H1 (cell line): ENCODE data around the gene TNPO3. TPM values are rescaled to one million over a fixed set of nuclear protein-coding genes. Genes with fewer than 3 reads are reported as not detected.

ENCODE experiments used
- CTCF ChIA-PET: fragments of 300-600 bp; sonication (Branson Sonifier 250); formaldehyde crosslinking; loops from one replicate; lab custom pipeline; 2021; ENCODE audit not compliant: partially characterized antibody; lab: Charles Lee
- POLR2A ChIA-PET: fragments of 300-600 bp; sonication (Branson Sonifier 250); formaldehyde crosslinking; loops from one replicate; lab custom pipeline; 2021; ENCODE audit warnings: inconsistent platforms; ENCODE audit not compliant: partially characterized antibody; lab: Charles Lee
- DNase-seq, 2 experiments: peaks; one replicate each; pipeline versions ENCODE4 v3.0.0 to v3.0.0-alpha.2; 2010 to 2022; ENCODE audit warnings: low spot score in 2 of 2, low read depth in 1 of 2, mixed read lengths in 1 of 2
- FAIRE-seq: peaks from 2 replicates; lab custom pipeline; 2011; peaks lifted over from hg19 to GRCh38; lab: Jason Lieb, UNC
- H2AFZ ChIP-seq: 2 replicates; pipeline ENCODE4 v1.8.1; 2012; ENCODE audit warnings: low read length, inconsistent platforms
- H2AK5ac ChIP-seq: 2 replicates; pipeline ENCODE4 v1.6.1; 2013; ENCODE audit warnings: low read depth, low read length
- H2BK120ac ChIP-seq: replicated peaks from 2 replicates; pipeline ENCODE3; 2013; ENCODE audit warnings: low read depth, low read length, inconsistent platforms
- H2BK12ac ChIP-seq: 2 replicates; pipeline ENCODE4 v1.6.1; 2013; ENCODE audit warnings: low read depth, low read length
- H2BK15ac ChIP-seq: 2 replicates; pipeline ENCODE4 v1.6.1; 2013; ENCODE audit warnings: low read length
- H2BK20ac ChIP-seq: 2 replicates; pipeline ENCODE4 v1.6.1; 2013; ENCODE audit warnings: low read length
- H2BK5ac ChIP-seq: 2 replicates; pipeline ENCODE4 v1.6.1; 2013; ENCODE audit warnings: low read depth, low read length
- H3K14ac ChIP-seq: 2 replicates; pipeline ENCODE4 v1.6.1; 2013; ENCODE audit warnings: inconsistent platforms; ENCODE audit not compliant: insufficient read length
- H3K18ac ChIP-seq: 2 replicates; pipeline ENCODE4 v1.6.1; 2013; ENCODE audit warnings: low read length; ENCODE audit errors: extremely low read depth
- H3K23ac ChIP-seq: 2 replicates; pipeline ENCODE4 v1.6.1; 2013; ENCODE audit warnings: inconsistent platforms; ENCODE audit not compliant: insufficient read length
- H3K23me2 ChIP-seq: 2 replicates; pipeline ENCODE4 v1.6.1; 2013; ENCODE audit warnings: low read depth, low read length
- H3K27ac ChIP-seq: 2 replicates; pipeline ENCODE4 v1.6.1; 2011; ENCODE audit warnings: low read depth, low read length, inconsistent platforms
- H3K27me3 ChIP-seq, 4 experiments: replicated peaks in 1 of 4; 1 replicate in 1 of 4; 2 replicates in 3 of 4; pipeline versions ENCODE4 v1.6.1 to v1.8.1; 2011 to 2013; ENCODE audit warnings: low read length in 3 of 4, mild to moderate bottlenecking in 3 of 4, inconsistent platforms in 2 of 4, mixed read lengths in 2 of 4, moderate library complexity in 1 of 4; ENCODE audit not compliant: control insufficient read depth in 3 of 4, insufficient read depth in 3 of 4; ENCODE audit errors: extremely low read depth in 1 of 4
- H3K36me3 ChIP-seq, 4 experiments: 2 replicates each; pipeline versions ENCODE4 v1.6.1 to v1.8.1; 2011 to 2013; ENCODE audit warnings: mild to moderate bottlenecking in 4 of 4, low read length in 3 of 4, moderate library complexity in 2 of 4, control low read depth in 1 of 4, inconsistent platforms in 1 of 4; ENCODE audit not compliant: insufficient read depth in 4 of 4, control insufficient read depth in 2 of 4
- H3K4ac ChIP-seq: replicated peaks from 2 replicates; pipeline ENCODE3; 2013; ENCODE audit warnings: low read length, low read depth, mixed read lengths, inconsistent platforms; ENCODE audit not compliant: insufficient read length
- H3K4me1 ChIP-seq, 4 experiments: replicated peaks in 1 of 4; 1 replicate in 1 of 4; 2 replicates in 3 of 4; pipeline versions ENCODE4 v1.6.1 to v1.8.1; 2011 to 2013; ENCODE audit warnings: low read length in 3 of 4, inconsistent platforms in 2 of 4, mixed read lengths in 1 of 4; ENCODE audit not compliant: insufficient read depth in 4 of 4, control insufficient read depth in 3 of 4
- H3K4me2 ChIP-seq, 2 experiments: 2 replicates each; pipeline versions ENCODE4 v1.6.1 to v1.8.1; 2011 to 2013; ENCODE audit warnings: low read depth in 2 of 2, low read length in 2 of 2, control low read depth in 1 of 2, inconsistent platforms in 1 of 2, mild to moderate bottlenecking in 1 of 2; ENCODE audit not compliant: insufficient read depth in 1 of 2
- H3K4me3 ChIP-seq, 4 experiments: fragments of 200-600, 300-600 bp in 1 of 4; sonication (generic), shearing (Covaris generic), sonication (Bioruptor Twin) in 1 of 4; 2 replicates each; pipeline versions ENCODE4 v1.5.1 to v1.8.1; 2011 to 2016; ENCODE audit warnings: low read length in 4 of 4, low read depth in 3 of 4, control low read depth in 2 of 4, inconsistent platforms in 2 of 4, mild to moderate bottlenecking in 2 of 4, mixed read lengths in 1 of 4, moderate library complexity in 1 of 4; ENCODE audit not compliant: insufficient read depth in 2 of 4; ENCODE audit errors: extremely low read depth in 1 of 4
- H3K56ac ChIP-seq: replicated peaks from 2 replicates; pipeline ENCODE3; 2013; ENCODE audit warnings: low read depth, mild to moderate bottlenecking, mixed read lengths, low read length, inconsistent platforms; ENCODE audit not compliant: insufficient read length
- H3K79me1 ChIP-seq: 2 replicates; pipeline ENCODE4 v1.6.1; 2013; ENCODE audit warnings: low read depth, low read length, control low read depth
- H3K79me2 ChIP-seq, 2 experiments: 2 replicates each; pipeline versions ENCODE4 v1.6.1 to v1.8.1; 2012 to 2013; ENCODE audit warnings: low read length in 2 of 2, mild to moderate bottlenecking in 2 of 2, inconsistent platforms in 1 of 2; ENCODE audit not compliant: insufficient read depth in 2 of 2, control insufficient read depth in 1 of 2
- H3K9ac ChIP-seq, 4 experiments: replicated peaks in 1 of 4; 1 replicate in 1 of 4; 2 replicates in 3 of 4; pipeline versions ENCODE4 v1.6.1 to v1.8.1; 2011 to 2013; ENCODE audit warnings: low read depth in 3 of 4, low read length in 3 of 4, control low read depth in 2 of 4, mild to moderate bottlenecking in 2 of 4, moderate library complexity in 2 of 4, inconsistent platforms in 1 of 4; ENCODE audit errors: extremely low read depth in 1 of 4
- H3K9me3 ChIP-seq, 2 experiments: 2 replicates each; pipeline versions ENCODE4 v1.6.1 to v1.8.1; 2012 to 2013; ENCODE audit warnings: mild to moderate bottlenecking in 2 of 2, moderate library complexity in 2 of 2, control low read depth in 1 of 2, inconsistent platforms in 1 of 2, low read depth in 1 of 2, low read length in 1 of 2, mixed read lengths in 1 of 2; ENCODE audit not compliant: insufficient read depth in 2 of 2
- H4K20me1 ChIP-seq, 2 experiments: replicated peaks in 1 of 2; 2 replicates each; pipeline versions ENCODE3 to v1.8.1; 2011 to 2013; ENCODE audit warnings: inconsistent platforms in 2 of 2, low read length in 2 of 2, mild to moderate bottlenecking in 1 of 2; ENCODE audit not compliant: insufficient read depth in 2 of 2, control insufficient read depth in 1 of 2
- H4K5ac ChIP-seq: 2 replicates; pipeline ENCODE4 v1.6.1; 2013; ENCODE audit warnings: low read length, low read depth, mixed read lengths, inconsistent platforms; ENCODE audit not compliant: insufficient read length
- H4K8ac ChIP-seq: 2 replicates; pipeline ENCODE4 v1.8.0; 2013; ENCODE audit warnings: mild to moderate bottlenecking, moderate library complexity, low read length, inconsistent platforms; ENCODE audit not compliant: insufficient read depth; ENCODE audit errors: extremely low read depth
- H4K91ac ChIP-seq: replicated peaks from 2 replicates; pipeline ENCODE3; 2013; ENCODE audit warnings: low read length, mixed read lengths, inconsistent platforms; ENCODE audit not compliant: insufficient read length
- CBX5 ChIP-seq: fragments of 300-800, 300-1000 bp; sonication (generic); IDR thresholded peaks from 2 replicates; pipeline ENCODE4 v1.7.1; 2016; ENCODE audit warnings: antibody characterized with exemption, low read length, low read depth
- EZH2 ChIP-seq: fragments of 200-600 bp; sonication (generic); IDR thresholded peaks from 2 replicates; pipeline ENCODE4 v1.7.1; 2012; ENCODE audit warnings: low read depth, mild to moderate bottlenecking, moderate library complexity, low read length, inconsistent platforms; ENCODE audit not compliant: severe bottlenecking
- RAD21 ChIP-seq, 2 experiments: IDR thresholded peaks in 1 of 2; conservative IDR thresholded peaks in 1 of 2; 2 replicates each; pipeline ENCODE4 v1.6.1; 2011; ENCODE audit warnings: low read depth in 2 of 2, low read length in 2 of 2, improper control_type of control experiment in 1 of 2, inconsistent platforms in 1 of 2, mild to moderate bottlenecking in 1 of 2, moderate library complexity in 1 of 2
- WGBS, 2 experiments: shearing (Covaris generic) in 1 of 2; methylation state at CpG; one replicate each; pipeline versions ENCODE4 v1.1.6 to v1.1.7; 2013 to 2015; ENCODE audit warnings: low lambda C conversion rate in 2 of 2, mixed read lengths in 2 of 2, inconsistent platforms in 1 of 2, low coverage in 1 of 2, missing lambda C conversion rate in 1 of 2; ENCODE audit not compliant: insufficient replicate concordance in 2 of 2, insufficient coverage in 1 of 2, insufficient read length in 1 of 2; ENCODE audit errors: extremely low coverage in 1 of 2, missing lambda C conversion rate in 1 of 2; 5-methylcytosine and 5-hydroxymethylcytosine counted together
- polyA plus RNA-seq, 7 experiments: library from polyadenylated mRNA; depleted of rRNA in 3 of 7; stranded (reverse) in 5 of 7; unstranded in 2 of 7; fragments of >200 nt in 5 of 7; fragments of 200-250 nt in 2 of 7; gene quantifications; 1 replicate in 5 of 7; 2 replicates in 1 of 7; 4 replicates in 1 of 7; pipeline versions ENCODE4 v1.2.1 to v1.2.3, GENCODE V29; 2011 to 2013; ENCODE audit warnings: missing spikeins in 2 of 7, mixed read lengths in 2 of 7
- total RNA-seq: library from RNA; stranded (reverse); fragmentation: NEBNext Ultra II Directional; extraction: Animal tissue kit (Norgen Biotek cat#: 25700); gene quantifications from 2 replicates; pipeline ENCODE4 v1.2.1, GENCODE V29; 2021
- TF ChIP-seq, protein P1 (sequence below), 3 experiments: IDR thresholded peaks; 1 replicate in 2 of 3; 2 replicates in 1 of 3; pipeline versions ENCODE4 v1.5.1 to v1.6.1; 2011; ENCODE audit warnings: low read length in 3 of 3, mild to moderate bottlenecking in 3 of 3, inconsistent platforms in 2 of 3, low read depth in 1 of 3, moderate library complexity in 1 of 3; ENCODE audit not compliant: insufficient read depth in 1 of 3; ENCODE audit errors: control extremely low read depth in 1 of 3

The TNPO3 gene
- total and polyA plus RNA-seq, 2 of the 8 experiments (the other 6 are each of a cell fraction or from before 2014, with no cell fraction given) = 67.6 to 99.2 TPM

DNA sequence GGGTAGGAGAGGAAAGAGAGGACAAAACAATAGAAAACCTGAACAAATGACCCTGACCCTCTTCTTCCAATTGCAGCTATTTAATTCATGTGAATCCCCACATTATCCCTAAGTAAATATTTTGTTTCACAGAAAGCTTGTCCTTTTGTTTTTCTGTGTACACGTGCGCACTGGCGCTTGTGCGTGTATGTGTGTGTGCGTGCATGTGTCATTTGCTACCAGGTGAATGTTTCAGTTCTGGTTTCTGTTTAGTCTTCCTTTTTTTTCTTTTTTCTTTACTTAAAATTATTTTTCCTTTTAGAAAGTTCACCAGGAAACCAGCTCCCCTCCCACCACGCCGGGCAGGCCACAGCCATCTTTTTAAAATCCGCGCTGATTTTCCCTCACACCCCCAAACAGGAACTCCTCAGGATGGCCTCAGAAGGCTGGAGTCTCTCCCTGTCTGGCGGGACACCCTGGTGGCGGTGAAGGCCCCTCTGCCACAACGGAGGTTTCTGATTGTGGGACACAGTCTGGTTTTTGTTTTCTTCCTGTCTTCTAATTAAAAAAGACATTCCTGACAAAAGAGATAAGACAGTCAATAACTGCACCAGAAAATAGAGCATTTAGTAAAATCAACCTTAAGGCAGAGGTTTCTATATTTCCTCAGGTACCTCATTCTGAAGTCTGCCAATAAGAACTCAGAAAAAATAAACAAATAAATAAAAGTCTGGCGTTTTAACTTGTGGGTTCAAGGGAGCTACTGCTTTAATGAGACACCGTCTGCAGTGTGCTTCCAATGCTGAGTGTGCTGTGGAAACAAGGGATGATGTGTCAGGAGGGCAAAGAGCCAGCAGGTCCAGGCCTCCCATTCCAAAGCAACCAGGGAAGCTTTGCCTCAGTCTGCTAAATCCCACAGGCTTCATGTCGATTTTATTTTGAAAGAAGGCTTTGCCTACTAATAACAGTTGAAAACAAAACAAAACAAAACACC, 99.8 kb downstream of the TNPO3 start:
- no peaks in the 10 kb centered on the region for H3K79me2 ChIP-seq
- no peak overlapping the region for H2BK12ac ChIP-seq
- H3K23ac ChIP-seq = no peak overlapping the region
- no peak overlapping the region for H2BK15ac ChIP-seq
- peaks cover 4 to 64% (median 24%) of the 10 kb centered on the region in 4 experiments; a peak in 7 of 8 replicates for H3K36me3 ChIP-seq
- no peak overlapping the region for H2BK20ac ChIP-seq
- peaks cover 0 to 1% of the 10 kb centered on the region in 2 experiments for H4K20me1 ChIP-seq
- H3K27me3 ChIP-seq = no peaks in the 10 kb centered on the region
- H2AK5ac ChIP-seq = no peak overlapping the region
- WGBS, 2 experiments = 72% methylated on average over 15 of the region's 15 CpGs; no CpG with 5 or more reads in 1 of the 2 experiments
- no peak overlapping the region for H3K4ac ChIP-seq
- DNase-seq (no peak), FAIRE-seq (no peak)
- H3K56ac ChIP-seq = no peak overlapping the region
- no peak overlapping the region for H2AFZ ChIP-seq
- POLR2A ChIA-PET = interaction anchor here (1.2 to 2.0 kb wide), 4 partner anchors 8 to 45 kb away, joined by 3 to 5 read pairs (median 4); partner anchors contain the start of gene KCP
- H4K5ac ChIP-seq = peak overlapping the region; percentile 22
- H4K91ac ChIP-seq = peak overlapping the region; percentile 45
- H3K9me3 ChIP-seq = no peaks in the 10 kb centered on the region
- H3K4me2 ChIP-seq = peak overlapping the region; percentile 3 to 38; a peak in 3 of 4 replicates
- no peak overlapping the region for H3K14ac ChIP-seq
- no peak overlapping the region for H3K9ac ChIP-seq
- CTCF ChIA-PET = interaction anchor here (0.7 to 6.8 kb wide), 17 partner anchors 9 to 209 kb away, joined by 3 to 44 read pairs (median 5); partner anchors contain the start of genes KCP and TNPO3
- no peaks in the 10 kb centered on the region; the same call in 1 of the 2 replicates for H3K79me1 ChIP-seq
- no peak for TF ChIP-seq EZH2
- TF ChIP-seq RAD21 (IDR thresholded peaks at IDR 0.05 in 1 of 2, conservative IDR thresholded peaks at IDR 0.05 in 1 of 2; ENCODE audit: low read depth in 2 of 2, low read length in 2 of 2) = peak; percentile 47 to 63
- TF ChIP-seq, protein P1, sequence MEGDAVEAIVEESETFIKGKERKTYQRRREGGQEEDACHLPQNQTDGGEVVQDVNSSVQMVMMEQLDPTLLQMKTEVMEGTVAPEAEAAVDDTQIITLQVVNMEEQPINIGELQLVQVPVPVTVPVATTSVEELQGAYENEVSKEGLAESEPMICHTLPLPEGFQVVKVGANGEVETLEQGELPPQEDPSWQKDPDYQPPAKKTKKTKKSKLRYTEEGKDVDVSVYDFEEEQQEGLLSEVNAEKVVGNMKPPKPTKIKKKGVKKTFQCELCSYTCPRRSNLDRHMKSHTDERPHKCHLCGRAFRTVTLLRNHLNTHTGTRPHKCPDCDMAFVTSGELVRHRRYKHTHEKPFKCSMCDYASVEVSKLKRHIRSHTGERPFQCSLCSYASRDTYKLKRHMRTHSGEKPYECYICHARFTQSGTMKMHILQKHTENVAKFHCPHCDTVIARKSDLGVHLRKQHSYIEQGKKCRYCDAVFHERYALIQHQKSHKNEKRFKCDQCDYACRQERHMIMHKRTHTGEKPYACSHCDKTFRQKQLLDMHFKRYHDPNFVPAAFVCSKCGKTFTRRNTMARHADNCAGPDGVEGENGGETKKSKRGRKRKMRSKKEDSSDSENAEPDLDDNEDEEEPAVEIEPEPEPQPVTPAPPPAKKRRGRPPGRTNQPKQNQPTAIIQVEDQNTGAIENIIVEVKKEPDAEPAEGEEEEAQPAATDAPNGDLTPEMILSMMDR (IDR thresholded peaks at IDR 0.05; ENCODE audit: control extremely low read depth in 1 of 3, insufficient read depth in 1 of 3, low read depth in 1 of 3, low read length in 3 of 3) = peak in 2 of 3 experiments; percentile 37 to 38; a peak in 2 of 4 replicates
- TF ChIP-seq CBX5 = no peak
- H3K4me1 ChIP-seq = peaks cover 0 to 2% (median 0%) of the 10 kb centered on the region in 4 experiments; a peak in 1 of 7 replicates
- H3K18ac ChIP-seq = no peak overlapping the region; the same call in 1 of the 2 replicates
- H3K23me2 ChIP-seq = no peaks in the 10 kb centered on the region; the same call in 1 of the 2 replicates
- peak overlapping the region; percentile 50; the same call in 1 of the 2 replicates for H2BK5ac ChIP-seq
- H3K4me3 ChIP-seq = 0 out of 8 replicates have a peak overlapping the region, but pooled peaks of 1 of the 4 experiments have one; percentile 10
- H2BK120ac ChIP-seq = no peak overlapping the region
- no peak overlapping the region for H3K27ac ChIP-seq
- H4K8ac ChIP-seq = no peak overlapping the region
